SU-DHL-6 (cell line): ENCODE measurements around the gene PHF20.

Experiments used
- EZH2phosphoT487 ChIP-seq: fragments of 200-600 bp; sonication (generic), shearing (Covaris generic); conservative IDR thresholded peaks from 2 replicates; pipeline ENCODE4 v1.6.1; 2018; ENCODE audit warnings: mild to moderate bottlenecking, antibody characterized with exemption, low read length, moderate library complexity, mixed read lengths
- TF ChIP-seq, protein P1 (sequence below): fragments of 200-600 bp; sonication (generic); IDR thresholded peaks from one replicate; pipeline ENCODE4 v1.5.1; 2017; ENCODE audit warnings: antibody characterized with exemption, mild to moderate bottlenecking, low read length, moderate library complexity; ENCODE audit not compliant: insufficient read depth, poor library complexity, severe bottlenecking

DNA sequence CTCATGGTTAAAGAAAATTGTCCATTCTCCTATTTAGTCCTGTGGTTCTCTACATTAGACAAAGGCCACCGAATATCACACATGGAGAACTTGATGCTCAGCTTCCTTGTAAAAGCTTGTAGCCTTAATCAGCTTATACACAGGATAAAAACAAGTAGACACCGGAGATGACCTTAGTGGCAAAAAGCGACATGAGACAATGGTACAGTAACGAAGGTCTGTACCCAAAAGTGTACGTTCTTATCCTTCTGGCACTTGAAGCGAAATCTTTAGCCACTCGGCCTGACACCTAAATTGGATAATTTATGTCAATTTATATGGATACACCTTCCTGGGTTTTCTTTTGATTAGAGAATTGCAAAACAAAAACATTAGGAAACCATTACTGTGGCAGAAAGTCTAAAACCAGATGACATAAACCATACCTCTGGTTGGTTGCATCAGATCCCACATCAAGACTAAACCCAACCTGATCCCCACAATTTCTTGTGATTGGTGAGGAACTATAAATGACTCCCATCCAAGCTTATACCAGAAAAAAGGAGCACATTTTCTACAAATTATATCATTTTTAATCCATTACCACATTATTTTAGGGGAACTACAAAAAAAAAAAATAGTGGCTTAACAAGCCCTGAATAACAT is 35.9 kb upstream of the PHF20 start:
- TF ChIP-seq, protein P1, sequence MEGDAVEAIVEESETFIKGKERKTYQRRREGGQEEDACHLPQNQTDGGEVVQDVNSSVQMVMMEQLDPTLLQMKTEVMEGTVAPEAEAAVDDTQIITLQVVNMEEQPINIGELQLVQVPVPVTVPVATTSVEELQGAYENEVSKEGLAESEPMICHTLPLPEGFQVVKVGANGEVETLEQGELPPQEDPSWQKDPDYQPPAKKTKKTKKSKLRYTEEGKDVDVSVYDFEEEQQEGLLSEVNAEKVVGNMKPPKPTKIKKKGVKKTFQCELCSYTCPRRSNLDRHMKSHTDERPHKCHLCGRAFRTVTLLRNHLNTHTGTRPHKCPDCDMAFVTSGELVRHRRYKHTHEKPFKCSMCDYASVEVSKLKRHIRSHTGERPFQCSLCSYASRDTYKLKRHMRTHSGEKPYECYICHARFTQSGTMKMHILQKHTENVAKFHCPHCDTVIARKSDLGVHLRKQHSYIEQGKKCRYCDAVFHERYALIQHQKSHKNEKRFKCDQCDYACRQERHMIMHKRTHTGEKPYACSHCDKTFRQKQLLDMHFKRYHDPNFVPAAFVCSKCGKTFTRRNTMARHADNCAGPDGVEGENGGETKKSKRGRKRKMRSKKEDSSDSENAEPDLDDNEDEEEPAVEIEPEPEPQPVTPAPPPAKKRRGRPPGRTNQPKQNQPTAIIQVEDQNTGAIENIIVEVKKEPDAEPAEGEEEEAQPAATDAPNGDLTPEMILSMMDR: no peak
- TF ChIP-seq EZH2phosphoT487: no peak
